ENCODE data around the gene HOXA10. TPM values are rescaled to one million over a fixed set of nuclear protein-coding genes. Genes with fewer than 3 reads are reported as not detected.
A peak's percentile ranks its signal among the peaks of the same experiment; 100 is the strongest.

Gene HOXA10
- total RNA-seq, 4 donors from 2014 or later, result 19.0 to 34.1 (median 24.9) TPM

- Histone ChIP-seq H3K4me1 (peaks cover 0 to 47% (median 23%) of the 10 kb centered on the region in 4 donors), H3K4me3 (no peak overlapping the region), H3K27me3 (peaks cover 0 to 99% of the 10 kb centered on the region in 2 donors), H3K9me3 (no peaks in the 10 kb centered on the region), H3K36me3 (no peaks in the 10 kb centered on the region), H3K27ac (no peak overlapping the region)
- 83 to 85% methylated on average over 4 of the region's 4 CpGs for WGBS, 2 donors
- DNase-seq (ENCODE audit: low spot score in 2 of 2), result no peak
- no peak for TF ChIP-seq EP300 (IDR thresholded peaks at IDR 0.05)
- TF ChIP-seq CTCF (IDR thresholded peaks at IDR 0.05), result no peak
- TF ChIP-seq POLR2A (IDR thresholded peaks at IDR 0.05), result no peak
These were observed 34.9 kb upstream of the HOXA10 start for GRCh38 chr7:27208998-27209397.

GRCh38 chr7:27207348-27207985, 33.3 kb upstream of the HOXA10 start:
- H3K27me3 ChIP-seq, result peaks cover 0 to 99% of the 10 kb centered on the region in 2 donors

GRCh38 chr7:27205325-27206280, 31.5 kb upstream of the HOXA10 start:
- 19 to 32% methylated on average over 40 to 48 of the region's 52 CpGs for WGBS, 2 donors
- Histone ChIP-seq H3K27me3 (peaks cover 0 to 99% of the 10 kb centered on the region in 2 donors), H3K27ac (no peak overlapping the region), H3K9me3 (no peaks in the 10 kb centered on the region), H3K4me1 (peaks cover 0 to 44% (median 18%) of the 10 kb centered on the region in 4 donors), H3K4me3 (peak overlapping the region in 2 of 4 donors; percentile 6 to 35), H3K36me3 (no peaks in the 10 kb centered on the region)
- DNase-seq (ENCODE audit: low spot score in 2 of 2), result no peak
- TF ChIP-seq CTCF (IDR thresholded peaks at IDR 0.05) (no peak), POLR2A (IDR thresholded peaks at IDR 0.05) (no peak), EP300 (IDR thresholded peaks at IDR 0.05) (no peak)

More at GRCh38 chr7:27207348-27207985, 33.3 kb upstream of the HOXA10 start:
- no peak overlapping the region for H3K27ac ChIP-seq
- no peak for TF ChIP-seq CTCF (IDR thresholded peaks at IDR 0.05)
- TF ChIP-seq POLR2A (IDR thresholded peaks at IDR 0.05), result no peak
- no peak for TF ChIP-seq EP300 (IDR thresholded peaks at IDR 0.05)
- 47 to 54% methylated on average over 7 of the region's 7 CpGs for WGBS, 2 donors
- H3K4me3 ChIP-seq, result no peak overlapping the region
- no peaks in the 10 kb centered on the region for H3K36me3 ChIP-seq
- H3K9me3 ChIP-seq, result no peaks in the 10 kb centered on the region
- H3K4me1 ChIP-seq, result peaks cover 0 to 32% (median 14%) of the 10 kb centered on the region in 4 donors
- DNase-seq (ENCODE audit: low spot score in 2 of 2), result no peak

GRCh38 chr7:27204851-27205322, 30.8 kb upstream of the HOXA10 start:
- peaks cover 0 to 97% of the 10 kb centered on the region in 2 donors for H3K27me3 ChIP-seq
- WGBS, 2 donors, result 4 to 11% methylated on average over 24 to 25 of the region's 41 CpGs
- peak overlapping the region in 2 of 4 donors; percentile 6 to 35 for H3K4me3 ChIP-seq
- no peaks in the 10 kb centered on the region for H3K9me3 ChIP-seq
- TF ChIP-seq CTCF (IDR thresholded peaks at IDR 0.05), result no peak
- no peak for TF ChIP-seq EP300 (IDR thresholded peaks at IDR 0.05)
- no peak for TF ChIP-seq POLR2A (IDR thresholded peaks at IDR 0.05)
- no peak for DNase-seq (ENCODE audit: low spot score in 2 of 2)
- no peak overlapping the region for H3K27ac ChIP-seq
- H3K4me1 ChIP-seq, result peaks cover 0 to 47% (median 22%) of the 10 kb centered on the region in 4 donors
- no peaks in the 10 kb centered on the region for H3K36me3 ChIP-seq
